CD4-positive, alpha-beta T cell (primary cell): ENCODE data around the gene TSKU. TPM values are rescaled to one million over a fixed set of nuclear protein-coding genes. Genes with fewer than 3 reads are reported as not detected.

Experiments used
- ATAC-seq: fragments of 200-7000 bp; cut with Tn5 transposase; one replicate; pipeline ENCODE4 v1.10.0; 2022; ENCODE audit warnings: mild to moderate bottlenecking; ENCODE audit not compliant: poor library complexity
- CTCF ChIA-PET: fragments of 350-600 bp; sonication (Branson Sonifier 250); formaldehyde crosslinking; loops from one replicate; lab custom pipeline; 2021; ENCODE audit warnings: antibody characterized with exemption, inconsistent platforms; lab: Charles Lee
- POLR2A ChIA-PET: fragments of 350-600 bp; sonication (Branson Sonifier 250); formaldehyde crosslinking; loops from one replicate; lab custom pipeline; 2021; ENCODE audit warnings: antibody characterized with exemption, inconsistent platforms; lab: Charles Lee
- DNase-seq, 14 experiments: peaks; one replicate each; pipeline ENCODE4 v3.0.0-alpha.2; 2013 to 2020; ENCODE audit warnings: mixed read lengths in 2 of 14
- H3K27ac ChIP-seq, 2 donors: one replicate each; pipeline versions ENCODE4 v1.5.1 to v1.7.0; 2013; ENCODE audit warnings: low read length in 2 of 2, low read depth in 1 of 2, mild to moderate bottlenecking in 1 of 2
- H3K27me3 ChIP-seq, 2 experiments: 1 replicate in 1 of 2; 2 replicates in 1 of 2; pipeline versions ENCODE4 v1.6.1 to v1.7.0; 2013; ENCODE audit warnings: low read length in 2 of 2, control low read depth in 1 of 2, mild to moderate bottlenecking in 1 of 2, moderate library complexity in 1 of 2; ENCODE audit not compliant: insufficient read depth in 2 of 2, control insufficient read depth in 1 of 2
- H3K36me3 ChIP-seq: one replicate; pipeline ENCODE4 v1.6.1; 2013; ENCODE audit warnings: low read length, control low read depth; ENCODE audit not compliant: insufficient read depth
- H3K4me1 ChIP-seq: one replicate; pipeline ENCODE4 v1.6.1; 2013; ENCODE audit warnings: low read length, control low read depth; ENCODE audit not compliant: insufficient read depth
- H3K4me3 ChIP-seq: one replicate; pipeline ENCODE4 v1.5.1; 2013; ENCODE audit warnings: mild to moderate bottlenecking, low read length, moderate library complexity
- H3K9me3 ChIP-seq, 2 experiments: 1 replicate in 1 of 2; 2 replicates in 1 of 2; pipeline versions ENCODE4 v1.6.1 to v1.7.0; 2013; ENCODE audit warnings: low read length in 2 of 2, mild to moderate bottlenecking in 2 of 2, control low read depth in 1 of 2, moderate library complexity in 1 of 2; ENCODE audit not compliant: control insufficient read depth in 1 of 2, insufficient read depth in 1 of 2
- H3K27ac Mint-ChIP-seq: one replicate; pipeline ENCODE4 v1.8.0; 2020; ENCODE audit warnings: mixed read lengths
- H3K27me3 Mint-ChIP-seq: one replicate; pipeline ENCODE4 v1.8.0; 2021; ENCODE audit warnings: mixed read lengths
- H3K36me3 Mint-ChIP-seq: one replicate; pipeline ENCODE4 v1.8.0; 2021; ENCODE audit warnings: low read depth, mixed read lengths
- H3K4me1 Mint-ChIP-seq: one replicate; pipeline ENCODE4 v1.8.0; 2021; ENCODE audit warnings: low read depth, mixed read lengths
- H3K4me3 Mint-ChIP-seq: one replicate; pipeline ENCODE4 v1.8.0; 2020; ENCODE audit warnings: mild to moderate bottlenecking, mixed read lengths
- H3K9me3 Mint-ChIP-seq: one replicate; pipeline ENCODE4 v1.8.0; 2020; ENCODE audit warnings: mixed read lengths
- CTCF ChIP-seq: fragments of 200-600 bp; IDR thresholded peaks from one replicate; pipeline ENCODE4 v1.8.0; 2022; ENCODE audit warnings: antibody characterized with exemption, mild to moderate bottlenecking
- intact Hi-C, 2 experiments: fragments of 100-400 bp; cut with DNase I in 1 of 2; cut with micrococcal nuclease in 1 of 2; formaldehyde crosslinking; loops; one replicate each; pipeline versions ENCODE4 v1.15.1 to v1.9.0; 2023 to 2025; cut with DNase I, micrococcal nuclease
- total RNA-seq, 174 experiments: library from RNA in 2 of 174; stranded (reverse) in 2 of 174; gene quantifications; one replicate each; pipeline ENCODE4 v1.2.3 and lab custom pipeline; 2021 to 2026

Gene TSKU
- total RNA-seq, 2 experiments from 2014 or later = 0.06 TPM; not detected in 1

- H3K27ac Mint-ChIP-seq = no peak overlapping the region
- H3K4me1 ChIP-seq = no peaks in the 10 kb centered on the region
- no peak for TF ChIP-seq CTCF
- no peak overlapping the region for H3K27ac ChIP-seq
- H3K9me3 ChIP-seq = no peaks in the 10 kb centered on the region
- CTCF ChIA-PET = no interaction called here
- H3K36me3 ChIP-seq = no peaks in the 10 kb centered on the region
- H3K9me3 Mint-ChIP-seq = no peaks in the 10 kb centered on the region
- intact Hi-C loops = no loop called here
- POLR2A ChIA-PET = no interaction called here
- no peak overlapping the region for H3K4me3 ChIP-seq
- H3K4me3 Mint-ChIP-seq = no peak overlapping the region
- ATAC-seq (no peak), DNase-seq (no peak)
- peaks cover 46% of the 10 kb centered on the region for H3K27me3 Mint-ChIP-seq
- no peaks in the 10 kb centered on the region for H3K4me1 Mint-ChIP-seq
- H3K27me3 ChIP-seq = peaks cover 0 to 4% of the 10 kb centered on the region in 2 experiments
- no peaks in the 10 kb centered on the region for H3K36me3 Mint-ChIP-seq
Observed at GRCh38 chr11:76844511-76844910, 61.4 kb downstream of the TSKU start.

DNA sequence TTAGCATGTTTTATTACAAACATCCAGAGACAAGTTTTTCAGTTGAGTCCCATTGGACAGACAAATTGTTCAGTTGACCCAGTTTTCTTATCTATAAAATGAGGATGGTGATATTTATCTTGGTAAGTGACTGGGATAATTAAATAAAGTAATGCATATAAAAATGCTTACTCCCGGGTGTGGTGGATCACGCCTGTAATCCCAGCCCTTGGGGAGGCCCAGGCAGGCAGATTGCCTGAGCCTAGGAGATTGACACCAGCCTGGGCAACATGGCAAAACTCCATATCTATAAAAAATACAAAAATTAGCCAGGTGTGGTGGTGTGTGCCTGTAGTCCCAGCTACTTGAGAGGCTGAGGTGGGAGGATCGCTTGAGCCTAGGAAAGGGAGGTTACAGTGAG lies 61.9 kb downstream of the TSKU start:
- H3K4me1 ChIP-seq = no peaks in the 10 kb centered on the region
- Mint-ChIP-seq H3K9me3 (no peaks in the 10 kb centered on the region), H3K4me3 (no peak overlapping the region), H3K27ac (no peak overlapping the region), H3K36me3 (no peaks in the 10 kb centered on the region), H3K4me1 (no peaks in the 10 kb centered on the region), H3K27me3 (peaks cover 42% of the 10 kb centered on the region)
- intact Hi-C loops = no loop called here
- CTCF ChIA-PET = no interaction called here
- TF ChIP-seq CTCF = no peak
- H3K36me3 ChIP-seq = no peaks in the 10 kb centered on the region
- POLR2A ChIA-PET = no interaction called here
- H3K4me3 ChIP-seq = no peak overlapping the region
- ATAC-seq (no peak), DNase-seq (no peak)
- H3K27ac ChIP-seq = no peak overlapping the region
- peaks cover 0 to 4% of the 10 kb centered on the region in 2 experiments for H3K27me3 ChIP-seq
- no peaks in the 10 kb centered on the region for H3K9me3 ChIP-seq

DNA sequence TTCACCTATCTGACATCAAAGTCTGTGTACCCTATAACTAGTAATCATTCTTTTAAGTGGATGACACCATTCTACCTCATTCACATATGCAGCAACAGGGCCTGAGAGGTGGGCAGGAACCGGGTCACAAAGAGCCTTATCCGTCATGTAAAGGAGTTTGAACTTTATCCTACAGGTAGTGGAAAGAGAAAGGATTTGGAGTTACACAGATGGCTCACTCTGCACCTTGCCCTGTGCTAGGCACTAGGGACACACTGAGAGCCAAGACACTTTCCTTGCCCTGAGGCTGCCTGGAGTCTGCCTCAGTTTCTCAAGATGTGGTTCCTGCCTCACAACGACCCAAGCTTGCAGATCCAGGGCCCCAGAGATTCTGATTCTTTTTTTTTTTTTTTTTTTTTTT lies 63.3 kb downstream of the TSKU start:
- no peak overlapping the region for H3K27ac Mint-ChIP-seq

More for the DNA sequence above, 63.3 kb downstream of the TSKU start:
- Mint-ChIP-seq H3K9me3 (no peaks in the 10 kb centered on the region), H3K4me3 (no peak overlapping the region), H3K27me3 (peaks cover 33% of the 10 kb centered on the region), H3K36me3 (no peaks in the 10 kb centered on the region), H3K4me1 (no peaks in the 10 kb centered on the region)
- POLR2A ChIA-PET = no interaction called here
- no peak for TF ChIP-seq CTCF
- DNase-seq = no peak
- CTCF ChIA-PET = no interaction called here
- no peaks in the 10 kb centered on the region for H3K36me3 ChIP-seq
- no peak for ATAC-seq
- no peaks in the 10 kb centered on the region for H3K9me3 ChIP-seq
- intact Hi-C loops = no loop called here
- no peaks in the 10 kb centered on the region for H3K4me1 ChIP-seq
- H3K4me3 ChIP-seq = no peak overlapping the region
- peaks cover 0 to 4% of the 10 kb centered on the region in 2 experiments for H3K27me3 ChIP-seq
- no peak overlapping the region for H3K27ac ChIP-seq

Other genes starting within 250 kb of the TSKU start
- 1 to 10 TPM; 1.8 to 2.4 TPM for gene LRRC32, start 112.6 kb upstream of the TSKU start, total RNA-seq
- 1 to 10 TPM; 6.4 to 7.0 TPM for gene ACER3, start 77.6 kb downstream of the TSKU start, total RNA-seq